ENCODE results near the gene SLC9A2. TPM values are rescaled to one million over a fixed set of nuclear protein-coding genes. Genes with fewer than 3 reads are reported as not detected.

Gene SLC9A2, protein sequence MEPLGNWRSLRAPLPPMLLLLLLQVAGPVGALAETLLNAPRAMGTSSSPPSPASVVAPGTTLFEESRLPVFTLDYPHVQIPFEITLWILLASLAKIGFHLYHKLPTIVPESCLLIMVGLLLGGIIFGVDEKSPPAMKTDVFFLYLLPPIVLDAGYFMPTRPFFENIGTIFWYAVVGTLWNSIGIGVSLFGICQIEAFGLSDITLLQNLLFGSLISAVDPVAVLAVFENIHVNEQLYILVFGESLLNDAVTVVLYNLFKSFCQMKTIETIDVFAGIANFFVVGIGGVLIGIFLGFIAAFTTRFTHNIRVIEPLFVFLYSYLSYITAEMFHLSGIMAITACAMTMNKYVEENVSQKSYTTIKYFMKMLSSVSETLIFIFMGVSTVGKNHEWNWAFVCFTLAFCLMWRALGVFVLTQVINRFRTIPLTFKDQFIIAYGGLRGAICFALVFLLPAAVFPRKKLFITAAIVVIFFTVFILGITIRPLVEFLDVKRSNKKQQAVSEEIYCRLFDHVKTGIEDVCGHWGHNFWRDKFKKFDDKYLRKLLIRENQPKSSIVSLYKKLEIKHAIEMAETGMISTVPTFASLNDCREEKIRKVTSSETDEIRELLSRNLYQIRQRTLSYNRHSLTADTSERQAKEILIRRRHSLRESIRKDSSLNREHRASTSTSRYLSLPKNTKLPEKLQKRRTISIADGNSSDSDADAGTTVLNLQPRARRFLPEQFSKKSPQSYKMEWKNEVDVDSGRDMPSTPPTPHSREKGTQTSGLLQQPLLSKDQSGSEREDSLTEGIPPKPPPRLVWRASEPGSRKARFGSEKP
- polyA plus RNA-seq (2012; ENCODE audit: missing spikeins): 0.06 TPM

- DNase-seq (ENCODE audit: insufficient read length): peak; percentile 5
- FAIRE-seq: no peak
Measured at GRCh38 chr2:102619414-102620319, at the start of gene SLC9A2. TSS of gene SLC9A2 (plus strand) at chr2:102619553. CDS start at chr2:102619849, 296 bp downstream.

GRCh38 chr2:102575888-102576287, 43.5 kb upstream of the SLC9A2 start:
- TF ChIP-seq TAF1 (IDR thresholded peaks at IDR 0.05; ENCODE audit: borderline replicate concordance, low read depth, low read length) (no peak), POLR2A (IDR thresholded peaks at IDR 0.05; ENCODE audit: low read depth, low read length) (no peak), POLR2AphosphoS5 (IDR thresholded peaks at IDR 0.05; ENCODE audit: low read depth, low read length) (no peak)
- FAIRE-seq (no peak), DNase-seq (ENCODE audit: insufficient read length) (no peak)

More at GRCh38 chr2:102619414-102620319, at the start of gene SLC9A2:
- TF ChIP-seq POLR2AphosphoS5 (IDR thresholded peaks at IDR 0.05; ENCODE audit: low read depth, low read length): no peak
- no peak for TF ChIP-seq TAF1 (IDR thresholded peaks at IDR 0.05; ENCODE audit: borderline replicate concordance, low read depth, low read length)
- TF ChIP-seq POLR2A (IDR thresholded peaks at IDR 0.05; ENCODE audit: low read depth, low read length): no peak

- no peak for FAIRE-seq
- no peak for TF ChIP-seq POLR2A (IDR thresholded peaks at IDR 0.05; ENCODE audit: low read depth, low read length)
- TF ChIP-seq TAF1 (IDR thresholded peaks at IDR 0.05; ENCODE audit: borderline replicate concordance, low read depth, low read length): no peak
- TF ChIP-seq POLR2AphosphoS5 (IDR thresholded peaks at IDR 0.05; ENCODE audit: low read depth, low read length): no peak
- no peak for DNase-seq (ENCODE audit: insufficient read length)
Measured at GRCh38 chr2:102578376-102578775, 41.0 kb upstream of the SLC9A2 start.

GRCh38 chr2:102581911-102582310, 37.4 kb upstream of the SLC9A2 start:
- TF ChIP-seq POLR2A (IDR thresholded peaks at IDR 0.05; ENCODE audit: low read depth, low read length) (no peak), POLR2AphosphoS5 (IDR thresholded peaks at IDR 0.05; ENCODE audit: low read depth, low read length) (no peak), TAF1 (IDR thresholded peaks at IDR 0.05; ENCODE audit: borderline replicate concordance, low read depth, low read length) (no peak)
- FAIRE-seq: no peak
- DNase-seq (ENCODE audit: insufficient read length): no peak

GRCh38 chr2:102582845-102583244, 36.5 kb upstream of the SLC9A2 start:
- TF ChIP-seq POLR2AphosphoS5 (IDR thresholded peaks at IDR 0.05; ENCODE audit: low read depth, low read length) (no peak), POLR2A (IDR thresholded peaks at IDR 0.05; ENCODE audit: low read depth, low read length) (no peak), TAF1 (IDR thresholded peaks at IDR 0.05; ENCODE audit: borderline replicate concordance, low read depth, low read length) (no peak)
- DNase-seq (ENCODE audit: insufficient read length): no peak
- FAIRE-seq: no peak

DNA sequence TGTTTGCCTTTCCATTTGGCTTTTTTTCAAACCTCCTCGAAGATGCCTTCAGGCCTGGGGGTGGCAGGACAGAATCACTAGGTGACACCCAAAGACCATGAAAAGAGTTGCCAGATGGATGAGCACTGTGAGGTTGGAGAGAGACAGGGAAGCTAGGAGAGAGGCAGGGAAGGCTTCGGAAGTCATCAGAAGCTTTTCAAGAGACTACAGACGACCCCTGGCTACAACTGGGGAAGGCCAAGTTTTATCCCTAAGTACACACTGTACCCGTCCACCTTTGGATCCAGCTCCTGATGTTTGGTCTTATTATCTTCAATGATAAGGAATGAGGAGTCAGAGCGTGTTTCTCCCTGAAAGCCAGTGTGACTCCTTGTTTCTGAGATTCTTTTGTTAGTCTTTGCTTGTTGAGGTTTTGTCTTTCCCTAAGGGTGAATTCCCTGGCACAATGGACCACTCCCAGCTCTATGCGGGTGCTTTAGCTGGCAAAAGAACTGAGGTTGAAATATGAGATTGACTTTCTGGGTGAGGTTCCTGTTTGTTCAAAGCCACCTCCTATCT, 33.4 kb upstream of the SLC9A2 start:
- DNase-seq (ENCODE audit: insufficient read length) (no peak), FAIRE-seq (no peak)
- no peak for TF ChIP-seq TAF1 (IDR thresholded peaks at IDR 0.05; ENCODE audit: borderline replicate concordance, low read depth, low read length)
- no peak for TF ChIP-seq POLR2A (IDR thresholded peaks at IDR 0.05; ENCODE audit: low read depth, low read length)
- TF ChIP-seq POLR2AphosphoS5 (IDR thresholded peaks at IDR 0.05; ENCODE audit: low read depth, low read length): no peak

- FAIRE-seq: no peak
- no peak for DNase-seq (ENCODE audit: insufficient read length)
- TF ChIP-seq POLR2AphosphoS5 (IDR thresholded peaks at IDR 0.05; ENCODE audit: low read depth, low read length) (no peak), POLR2A (IDR thresholded peaks at IDR 0.05; ENCODE audit: low read depth, low read length) (no peak), TAF1 (IDR thresholded peaks at IDR 0.05; ENCODE audit: borderline replicate concordance, low read depth, low read length) (no peak)
Measured at GRCh38 chr2:102588213-102588939, 31.0 kb upstream of the SLC9A2 start.

GRCh38 chr2:102589444-102589843, 29.9 kb upstream of the SLC9A2 start:
- no peak for DNase-seq (ENCODE audit: insufficient read length)
- no peak for FAIRE-seq
- TF ChIP-seq POLR2A (IDR thresholded peaks at IDR 0.05; ENCODE audit: low read depth, low read length) (no peak), TAF1 (IDR thresholded peaks at IDR 0.05; ENCODE audit: borderline replicate concordance, low read depth, low read length) (no peak), POLR2AphosphoS5 (IDR thresholded peaks at IDR 0.05; ENCODE audit: low read depth, low read length) (no peak)

DNA sequence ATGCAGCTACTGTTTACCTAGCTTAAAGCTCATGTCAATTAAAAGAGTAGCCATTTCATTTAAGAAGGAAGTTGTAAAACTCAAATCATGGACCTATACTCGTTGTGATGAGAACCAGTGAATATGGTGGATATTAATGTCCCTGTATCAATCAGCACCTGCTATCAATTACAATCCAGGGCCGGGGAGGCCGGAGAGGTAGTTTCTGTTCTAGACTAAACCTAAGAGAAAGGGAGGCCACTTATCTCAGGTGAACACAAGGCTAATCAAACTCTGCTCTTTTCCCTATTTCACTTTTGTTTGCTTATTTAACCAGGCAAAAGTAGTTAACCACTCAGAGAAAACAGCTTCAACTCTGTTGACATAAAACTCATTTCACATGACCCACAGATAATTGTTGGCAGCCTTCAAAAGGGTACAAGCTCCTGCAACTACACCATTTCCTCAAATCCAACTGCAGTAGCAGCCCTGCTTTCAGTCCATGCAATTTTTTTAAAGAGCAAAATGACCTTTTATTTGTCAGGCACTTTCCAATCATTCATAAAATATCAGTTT, 27.8 kb upstream of the SLC9A2 start:
- no peak for TF ChIP-seq POLR2AphosphoS5 (IDR thresholded peaks at IDR 0.05; ENCODE audit: low read depth, low read length)
- no peak for TF ChIP-seq TAF1 (IDR thresholded peaks at IDR 0.05; ENCODE audit: borderline replicate concordance, low read depth, low read length)
- no peak for TF ChIP-seq POLR2A (IDR thresholded peaks at IDR 0.05; ENCODE audit: low read depth, low read length)
- no peak for FAIRE-seq
- DNase-seq (ENCODE audit: insufficient read length): no peak

DNA sequence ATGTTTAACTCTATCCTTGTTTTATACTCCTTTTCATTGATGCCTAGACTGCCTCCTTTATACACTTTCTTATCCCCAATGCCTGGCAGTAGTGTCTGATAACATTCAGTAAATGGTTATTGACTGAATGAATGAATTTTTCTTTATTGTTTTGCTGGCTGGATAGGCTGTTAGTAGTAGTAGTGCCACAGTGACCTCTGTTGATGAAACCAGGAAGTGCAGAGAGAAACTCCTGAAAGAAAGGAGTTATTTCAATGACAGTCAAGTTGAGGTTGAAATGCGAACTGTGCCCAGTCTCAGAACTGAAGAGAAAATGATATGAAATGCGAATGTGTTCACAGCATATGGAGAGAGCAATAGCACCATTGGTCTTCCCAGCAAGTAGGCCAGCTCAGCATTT, 26.8 kb upstream of the SLC9A2 start:
- FAIRE-seq (peak; percentile 5), DNase-seq (ENCODE audit: insufficient read length) (no peak)
- no peak for TF ChIP-seq POLR2A (IDR thresholded peaks at IDR 0.05; ENCODE audit: low read depth, low read length)

Data from GM12892 (cell line).